DMS 273 (cell line): ENCODE data around the gene OSBPL2.
A peak's percentile ranks its signal among the peaks of the same experiment; 100 is the strongest.

Experiments
- DNase-seq: peaks from one replicate; lab custom pipeline; 2025; ENCODE audit not compliant: unreplicated experiment; lab: John Stamatoyannopoulos, UW

The OSBPL2 gene

DNA sequence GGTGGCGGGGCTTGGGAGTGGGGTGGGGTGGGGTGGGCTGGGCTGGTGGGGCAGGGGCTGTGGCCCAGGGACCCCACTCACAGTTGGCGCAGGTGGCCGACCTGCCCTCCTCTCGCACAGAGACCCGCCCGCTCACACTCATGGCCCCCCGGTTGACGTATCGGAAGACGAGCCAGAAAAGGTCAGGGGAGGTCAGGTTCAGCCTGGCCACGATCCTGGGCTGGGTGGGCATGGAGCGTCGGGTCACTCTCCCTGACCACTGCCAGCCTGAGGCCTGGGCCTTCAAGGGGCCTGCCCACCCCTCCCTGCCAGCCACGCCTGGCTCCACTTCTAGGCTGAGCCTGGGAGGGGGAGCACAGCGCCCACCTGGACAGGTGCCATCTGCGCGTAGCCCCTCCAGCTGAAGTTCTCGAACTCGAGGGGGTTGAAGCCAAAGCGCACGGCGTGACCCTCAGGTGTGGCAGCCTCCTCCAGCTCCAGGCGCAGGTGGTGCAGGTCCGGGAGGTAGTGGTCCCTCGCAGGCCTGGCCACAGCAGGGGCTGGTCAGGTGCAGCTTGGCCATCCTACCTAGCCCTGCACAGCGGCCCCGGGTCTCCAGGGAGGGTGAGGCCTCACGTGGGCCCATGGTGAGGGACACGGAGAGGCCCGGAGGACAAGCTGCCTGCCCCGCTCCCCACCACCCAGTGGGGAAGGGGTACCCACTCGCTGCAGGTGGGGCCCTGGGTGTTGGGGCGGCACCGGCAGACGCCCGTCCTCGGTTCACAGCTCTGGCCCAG is 95.7 kb downstream of the OSBPL2 start:
- DNase-seq = no peak

DNA sequence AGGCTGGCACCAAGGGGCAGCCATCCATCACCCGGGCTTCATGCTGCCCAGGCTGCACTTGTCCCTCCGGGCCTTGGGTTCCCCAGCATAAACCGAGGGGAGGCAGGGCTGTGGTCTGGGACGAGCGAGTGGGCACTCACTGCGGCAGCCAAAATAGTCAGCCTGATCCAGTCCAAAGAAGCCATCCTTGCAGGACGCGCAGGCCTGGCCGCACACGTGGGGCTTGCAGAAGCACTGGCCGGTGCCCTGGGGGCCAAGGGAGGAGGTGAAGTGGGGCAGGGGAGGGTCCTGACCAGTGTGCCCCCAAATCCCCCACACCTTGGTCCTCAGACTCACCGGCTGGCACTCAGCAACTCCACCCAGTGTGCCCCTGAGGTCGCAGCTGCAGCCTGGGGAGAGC is 96.6 kb downstream of the OSBPL2 start:
- no peak for DNase-seq

GRCh38 chr20:62335532-62335931 is 97.2 kb downstream of the OSBPL2 start:
- DNase-seq = no peak

DNA sequence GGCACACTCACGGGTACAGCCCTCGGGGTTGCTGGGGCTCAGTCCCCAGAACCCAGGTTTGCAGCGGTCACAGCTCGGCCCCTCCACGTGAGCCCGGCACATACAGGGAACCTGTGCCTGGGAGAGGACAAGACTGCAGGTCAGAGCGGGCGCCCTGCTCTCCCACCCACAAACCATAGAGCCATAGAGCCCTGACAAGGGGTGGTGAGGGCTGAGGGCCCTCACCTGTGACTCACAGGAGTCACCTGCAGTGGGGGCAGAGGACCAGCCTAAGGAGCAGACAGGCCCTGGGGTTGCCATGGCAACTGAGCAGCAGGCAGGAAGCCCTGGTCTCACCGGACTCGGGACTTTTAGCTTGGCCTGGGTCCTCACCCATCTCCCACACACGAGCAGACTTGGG is 98.0 kb downstream of the OSBPL2 start:
- DNase-seq = no peak

DNA sequence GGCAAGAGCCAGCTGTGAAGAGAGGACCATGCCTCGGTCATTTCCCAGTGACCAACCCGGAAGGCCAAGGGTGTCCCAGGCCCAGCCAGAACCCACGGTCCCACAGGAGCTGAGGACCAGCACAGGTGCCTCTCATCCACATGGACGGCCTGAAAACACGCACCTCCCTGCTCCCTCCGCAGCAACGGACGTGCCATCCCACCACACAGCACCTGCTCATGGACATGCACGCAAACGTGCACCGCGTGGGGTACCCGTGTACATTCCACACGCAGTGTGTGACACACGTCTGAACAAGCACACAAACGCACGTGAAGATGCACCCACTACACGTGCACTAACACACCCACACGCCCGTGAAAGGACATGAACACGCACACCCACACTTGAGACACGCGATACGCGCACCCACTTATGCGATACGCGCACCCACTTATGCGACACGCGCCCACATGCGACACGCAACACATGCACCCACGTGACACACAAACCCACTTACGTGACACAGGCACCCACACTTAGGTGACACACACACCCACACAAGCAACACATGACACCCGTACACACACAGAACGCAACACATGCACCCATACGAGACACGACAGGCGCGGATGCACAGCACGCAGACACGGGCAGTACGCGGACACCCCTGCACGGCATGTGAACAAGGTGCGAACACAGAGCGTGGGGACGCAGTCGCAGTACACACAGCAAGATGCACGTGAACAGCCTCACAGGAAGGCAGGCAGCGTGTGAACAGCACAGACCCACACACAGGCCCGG is 98.6 kb downstream of the OSBPL2 start:
- no peak for DNase-seq

DNA sequence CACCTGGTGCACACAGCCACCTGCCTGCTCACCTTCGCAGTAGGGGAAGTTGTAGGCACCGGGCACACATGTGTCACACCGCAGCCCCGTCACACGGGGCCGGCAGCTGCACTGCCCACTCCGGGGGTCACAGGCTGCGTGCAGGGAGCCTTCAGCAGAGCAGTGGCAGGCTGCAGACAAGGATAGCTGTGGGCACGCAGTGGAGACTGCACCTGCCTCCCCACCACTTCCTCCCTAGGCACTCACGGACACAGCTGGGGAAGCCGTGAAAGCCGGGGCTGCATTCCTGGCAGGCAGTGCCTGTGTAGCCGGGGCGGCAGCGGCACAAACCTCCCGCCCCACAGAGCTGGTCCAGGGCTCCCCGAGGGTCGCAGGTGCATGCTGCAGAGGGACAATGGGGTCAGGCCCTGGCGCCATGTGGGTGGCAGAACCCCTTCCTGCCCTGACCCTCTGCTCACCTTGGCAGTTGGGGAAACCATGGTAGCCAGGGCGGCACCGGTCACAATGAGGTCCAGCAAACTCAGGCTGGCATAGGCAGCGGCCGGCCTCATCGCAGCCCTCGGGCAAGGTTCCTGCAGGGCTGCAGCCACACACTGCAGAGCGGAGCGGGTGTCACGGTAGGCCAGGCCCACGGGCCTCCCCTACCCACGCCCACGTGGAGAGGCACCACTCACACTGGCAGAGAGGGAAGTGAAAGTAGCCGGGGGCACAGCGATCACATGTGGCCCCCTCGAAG is 99.4 kb downstream of the OSBPL2 start:
- no peak for DNase-seq

DNA sequence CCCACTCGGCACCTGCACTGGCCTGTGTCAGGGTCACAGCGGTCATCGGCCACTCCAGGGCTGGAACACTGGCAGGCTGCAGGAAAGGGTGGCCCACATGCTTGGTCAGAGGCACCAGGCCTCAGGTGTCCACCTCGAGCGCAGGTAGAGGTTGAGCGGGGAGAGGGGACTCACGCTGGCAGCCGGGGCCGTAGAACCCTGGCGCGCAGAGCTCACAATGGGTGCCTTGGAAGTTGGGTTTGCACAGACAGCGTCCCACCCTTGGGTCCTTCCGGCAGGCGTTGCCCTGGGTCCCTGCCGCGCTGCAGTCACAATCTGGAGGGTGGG is 99.9 kb downstream of the OSBPL2 start:
- no peak for DNase-seq

DNA sequence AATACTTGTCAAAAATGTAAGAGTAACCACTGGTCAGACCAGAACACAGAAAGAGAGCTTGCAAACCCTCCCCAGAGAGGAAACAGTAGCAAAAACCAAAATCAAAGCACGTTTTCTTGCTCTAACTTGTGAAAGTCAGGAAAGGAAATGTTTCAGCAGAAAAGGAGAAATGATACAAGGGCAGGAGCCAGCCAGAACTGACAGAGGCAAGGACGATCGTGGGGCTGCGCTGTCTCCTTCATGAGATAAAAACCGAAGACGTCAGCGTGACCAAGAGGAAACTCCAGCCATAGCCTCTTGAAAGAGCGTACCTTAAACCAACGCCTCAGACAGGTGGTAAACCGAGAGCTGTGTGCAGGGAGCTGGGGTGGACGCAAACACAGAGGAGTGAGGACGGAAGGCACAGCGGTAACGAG is 101.3 kb downstream of the OSBPL2 start:
- DNase-seq = no peak

DNA sequence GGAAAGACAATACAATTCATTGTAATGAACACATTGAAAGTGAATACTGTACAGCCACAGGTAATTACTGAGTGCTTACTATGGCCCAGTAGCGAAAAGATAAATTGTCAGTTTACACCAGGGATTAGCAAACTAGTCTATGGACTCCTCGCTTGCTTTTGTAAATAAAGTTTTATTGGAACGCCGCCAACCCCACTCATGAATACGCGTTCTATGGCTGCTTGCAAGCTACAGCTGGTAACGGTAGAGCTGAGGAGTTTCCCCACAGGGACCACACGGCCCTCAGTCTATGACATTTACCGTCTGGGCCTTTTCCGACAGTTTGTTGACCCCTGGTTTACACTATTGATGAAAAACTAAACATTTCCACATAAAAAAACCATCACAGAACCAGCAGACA is 104.6 kb downstream of the OSBPL2 start:
- peak; percentile 37 for DNase-seq

- no peak for DNase-seq
Measured at GRCh38 chr20:62344092-62344491, 105.8 kb downstream of the OSBPL2 start.

GRCh38 chr20:62344782-62345181 is 106.5 kb downstream of the OSBPL2 start:
- DNase-seq = no peak
